OCI-LY1 (cell line): ENCODE measurements around the gene KAT2A.

ENCODE experiments used
- H2AFZ ChIP-seq: fragments of 200-600 bp; sonication (generic), shearing (Covaris generic); 2 replicates; pipeline ENCODE4 v1.6.0; 2014; ENCODE audit warnings: antibody characterized with exemption, mild to moderate bottlenecking, low read length
- H3F3A ChIP-seq: fragments of 200-600 bp; sonication (generic), shearing (Covaris generic); 2 replicates; pipeline ENCODE4 v1.6.0; 2014; ENCODE audit warnings: mild to moderate bottlenecking, antibody characterized with exemption, low read length, moderate library complexity; ENCODE audit not compliant: insufficient read depth
- H3K27ac ChIP-seq: fragments of 200-600 bp; sonication (generic); 2 replicates; pipeline ENCODE4 v1.5.1; 2014; ENCODE audit warnings: low read length, mixed run types, mild to moderate bottlenecking, low read depth; ENCODE audit not compliant: poor library complexity, severe bottlenecking
- H3K27me3 ChIP-seq: fragments of 200-600 bp; sonication (generic); 2 replicates; pipeline ENCODE4 v1.6.0; 2014; ENCODE audit warnings: antibody characterized with exemption, mild to moderate bottlenecking, low read length, moderate library complexity; ENCODE audit not compliant: insufficient read depth
- H3K36me3 ChIP-seq: fragments of 200-600 bp; sonication (generic); 2 replicates; pipeline ENCODE4 v1.6.1; 2014; ENCODE audit warnings: mild to moderate bottlenecking, antibody characterized with exemption, low read length, moderate library complexity, mixed read lengths; ENCODE audit not compliant: insufficient read depth
- H3K4me1 ChIP-seq: fragments of 200-600 bp; sonication (generic); 2 replicates; pipeline ENCODE4 v1.5.1; 2014; ENCODE audit warnings: mild to moderate bottlenecking, low read length, moderate library complexity; ENCODE audit not compliant: insufficient read depth, severe bottlenecking
- H3K4me2 ChIP-seq: fragments of 200-600 bp; sonication (generic), shearing (Covaris generic); 2 replicates; pipeline ENCODE4 v1.6.1; 2014; ENCODE audit warnings: low read length
- H3K4me3 ChIP-seq: fragments of 200-600 bp; sonication (generic); 2 replicates; pipeline ENCODE4 v1.5.1; 2014; ENCODE audit warnings: low read length, low read depth, mild to moderate bottlenecking, mixed read lengths; ENCODE audit not compliant: poor library complexity, severe bottlenecking
- H3K79me2 ChIP-seq: fragments of 200-600 bp; shearing (Covaris generic); 2 replicates; pipeline ENCODE4 v1.6.1; 2016; ENCODE audit warnings: mixed run types, low read length, mixed read lengths; ENCODE audit not compliant: insufficient read depth
- H3K9ac ChIP-seq: fragments of 200-600 bp; sonication (generic), shearing (Covaris generic); 2 replicates; pipeline ENCODE4 v1.6.1; 2014; ENCODE audit warnings: mild to moderate bottlenecking, low read length, mixed read lengths
- H3K9me2 ChIP-seq: fragments of 200-600 bp; sonication (generic), shearing (Covaris generic); 2 replicates; pipeline ENCODE4 v1.6.1; 2014; ENCODE audit warnings: low read depth, mild to moderate bottlenecking, low read length, mixed read lengths
- H3K9me3 ChIP-seq: fragments of 200-600 bp; shearing (Covaris generic); 2 replicates; pipeline ENCODE4 v1.6.1; 2014; ENCODE audit warnings: low read length, mixed read lengths
- H4K20me1 ChIP-seq: fragments of 200-600 bp; sonication (generic), shearing (Covaris generic); 2 replicates; pipeline ENCODE4 v1.6.0; 2016; ENCODE audit warnings: mild to moderate bottlenecking, low read length; ENCODE audit not compliant: insufficient read depth
- EZH2 ChIP-seq: fragments of 200-600 bp; sonication (generic), shearing (Covaris generic); IDR thresholded peaks from 2 replicates; pipeline ENCODE4 v1.8.0; 2017; ENCODE audit warnings: borderline replicate concordance, mixed run types, mild to moderate bottlenecking, antibody characterized with exemption, low read length, moderate library complexity, mixed read lengths
- TF ChIP-seq, protein P1 (sequence below): fragments of 200-600 bp; sonication (generic), shearing (Covaris generic); IDR thresholded peaks from 2 replicates; pipeline ENCODE4 v1.5.1; 2017; ENCODE audit warnings: mild to moderate bottlenecking, antibody characterized with exemption, low read length, moderate library complexity, mixed read lengths

The KAT2A gene

DNA sequence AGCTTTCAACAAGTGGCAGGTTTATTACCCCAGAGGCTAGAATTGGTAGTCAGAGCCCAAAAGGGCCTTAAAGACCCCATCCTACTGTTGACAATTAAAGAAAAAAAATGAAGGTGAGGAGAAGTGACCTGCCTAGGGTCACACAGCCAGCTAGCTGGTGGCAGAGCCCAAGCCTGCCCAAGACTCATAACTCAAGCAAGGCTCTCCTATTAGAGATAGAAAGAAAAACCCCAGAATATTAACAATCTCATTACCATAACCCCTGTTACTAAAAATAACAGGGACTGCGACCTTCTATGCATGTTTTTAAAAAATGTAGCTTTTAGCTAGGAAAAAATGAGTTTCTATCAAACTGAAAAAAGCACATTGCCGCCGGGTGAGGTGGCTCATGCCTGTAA lies 15.5 kb upstream of the KAT2A start:
- H3F3A ChIP-seq, result peaks cover 20% of the 10 kb centered on the region; the same call in 1 of the 2 replicates
- no peaks in the 10 kb centered on the region for H4K20me1 ChIP-seq
- no peaks in the 10 kb centered on the region for H3K9me3 ChIP-seq

DNA sequence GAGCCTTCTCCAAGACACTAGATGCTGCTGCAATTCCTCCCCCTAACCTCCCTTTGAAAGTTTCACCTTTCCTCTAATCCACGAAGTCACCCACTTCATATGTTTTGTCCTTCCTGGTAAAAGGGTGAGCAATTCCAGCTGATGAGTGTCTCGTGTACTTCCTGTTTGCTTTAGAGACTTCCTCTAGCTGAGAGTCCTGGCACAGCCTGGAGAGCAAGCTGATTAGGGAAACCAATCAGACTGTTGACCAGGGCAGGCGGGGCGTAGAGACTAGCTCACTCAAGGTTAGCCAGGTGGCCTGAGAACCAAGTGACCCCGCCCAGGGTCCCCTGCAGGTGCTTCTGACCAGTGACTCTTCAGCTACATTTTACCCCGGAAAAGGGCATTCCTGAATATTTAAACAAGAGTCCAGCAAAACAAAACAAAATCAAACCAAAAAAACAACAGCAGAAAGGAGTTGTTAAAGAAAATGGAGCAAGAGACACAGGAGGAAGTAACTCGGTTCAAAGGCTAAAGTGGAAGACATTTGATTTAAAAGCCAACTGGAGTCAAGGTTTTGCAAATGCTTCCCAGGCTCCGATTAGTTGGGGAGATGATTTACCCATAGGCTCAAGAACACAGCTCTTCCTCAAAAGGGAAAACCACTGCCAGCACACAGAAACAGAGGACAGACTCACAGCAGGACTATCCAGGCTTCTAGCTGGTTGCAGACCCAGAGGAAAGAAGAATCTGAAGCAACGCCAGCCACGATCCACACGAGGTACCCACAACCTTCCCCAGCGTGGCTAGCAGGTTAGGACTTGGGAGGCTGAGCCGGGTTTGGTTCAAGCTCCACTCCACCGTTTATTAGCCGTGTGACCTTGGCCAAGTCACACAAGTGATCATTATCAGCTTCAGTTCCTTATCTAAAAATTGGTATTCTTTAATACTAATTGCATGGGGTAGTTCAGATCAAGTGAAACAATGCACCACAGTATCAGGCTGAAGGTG lies 14.8 kb upstream of the KAT2A start:
- peaks cover 18% of the 10 kb centered on the region for H3K79me2 ChIP-seq

More for the DNA sequence above, 15.5 kb upstream of the KAT2A start:
- Histone ChIP-seq H3K9ac (peak overlapping the region; percentile 2; the same call in 1 of the 2 replicates), H3K4me2 (peak overlapping the region; percentile 18), H3K4me3 (peak overlapping the region; percentile 0), H3K79me2 (peaks cover 16% of the 10 kb centered on the region), H3K36me3 (peaks cover 9% of the 10 kb centered on the region; the same call in 1 of the 2 replicates), H2AFZ (no peak overlapping the region), H3K27me3 (no peaks in the 10 kb centered on the region), H3K4me1 (peaks cover 78% of the 10 kb centered on the region), H3K27ac (peak overlapping the region; percentile 98), H3K9me2 (no peaks in the 10 kb centered on the region)
- no peak for TF ChIP-seq EZH2
- TF ChIP-seq, protein P1, sequence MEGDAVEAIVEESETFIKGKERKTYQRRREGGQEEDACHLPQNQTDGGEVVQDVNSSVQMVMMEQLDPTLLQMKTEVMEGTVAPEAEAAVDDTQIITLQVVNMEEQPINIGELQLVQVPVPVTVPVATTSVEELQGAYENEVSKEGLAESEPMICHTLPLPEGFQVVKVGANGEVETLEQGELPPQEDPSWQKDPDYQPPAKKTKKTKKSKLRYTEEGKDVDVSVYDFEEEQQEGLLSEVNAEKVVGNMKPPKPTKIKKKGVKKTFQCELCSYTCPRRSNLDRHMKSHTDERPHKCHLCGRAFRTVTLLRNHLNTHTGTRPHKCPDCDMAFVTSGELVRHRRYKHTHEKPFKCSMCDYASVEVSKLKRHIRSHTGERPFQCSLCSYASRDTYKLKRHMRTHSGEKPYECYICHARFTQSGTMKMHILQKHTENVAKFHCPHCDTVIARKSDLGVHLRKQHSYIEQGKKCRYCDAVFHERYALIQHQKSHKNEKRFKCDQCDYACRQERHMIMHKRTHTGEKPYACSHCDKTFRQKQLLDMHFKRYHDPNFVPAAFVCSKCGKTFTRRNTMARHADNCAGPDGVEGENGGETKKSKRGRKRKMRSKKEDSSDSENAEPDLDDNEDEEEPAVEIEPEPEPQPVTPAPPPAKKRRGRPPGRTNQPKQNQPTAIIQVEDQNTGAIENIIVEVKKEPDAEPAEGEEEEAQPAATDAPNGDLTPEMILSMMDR, result no peak

DNA sequence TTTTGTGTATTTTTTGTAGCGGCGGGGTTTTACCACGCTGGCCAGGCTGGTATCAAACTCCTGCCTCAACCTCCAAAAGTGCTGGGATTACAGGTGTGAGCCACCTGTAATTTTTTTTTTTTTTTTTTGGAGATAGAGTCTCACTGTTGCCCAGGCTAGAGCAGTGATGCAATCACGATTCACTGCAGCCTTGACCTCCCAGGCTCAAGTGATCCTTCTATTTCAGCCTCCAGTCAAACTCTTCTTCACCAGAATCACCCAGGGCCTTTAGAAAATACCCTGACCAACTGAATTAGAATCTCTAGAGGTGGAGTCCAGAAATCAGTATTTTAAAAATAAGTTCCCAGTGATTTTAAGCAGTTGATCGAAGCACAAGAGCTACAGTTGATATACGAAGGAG lies 14.0 kb upstream of the KAT2A start:
- peak overlapping the region; percentile 18; the same call in 1 of the 2 replicates for H3K4me2 ChIP-seq
- H3K36me3 ChIP-seq, result peaks cover 3% of the 10 kb centered on the region; the same call in 1 of the 2 replicates
- no peaks in the 10 kb centered on the region for H3K9me2 ChIP-seq
- no peak overlapping the region; the same call in 1 of the 2 replicates for H3K9ac ChIP-seq
- peaks cover 18% of the 10 kb centered on the region for H3K79me2 ChIP-seq
- H2AFZ ChIP-seq, result no peak overlapping the region
- H3F3A ChIP-seq, result peaks cover 20% of the 10 kb centered on the region; the same call in 1 of the 2 replicates
- H3K4me3 ChIP-seq, result no peak overlapping the region
- H3K4me1 ChIP-seq, result peaks cover 85% of the 10 kb centered on the region
- no peaks in the 10 kb centered on the region for H4K20me1 ChIP-seq
- H3K9me3 ChIP-seq, result no peaks in the 10 kb centered on the region
- TF ChIP-seq, protein P1, result no peak
- TF ChIP-seq EZH2, result no peak
- no peaks in the 10 kb centered on the region for H3K27me3 ChIP-seq
- peak overlapping the region; percentile 98 for H3K27ac ChIP-seq

More for the DNA sequence above, 14.8 kb upstream of the KAT2A start:
- peak overlapping the region; percentile 98 for H3K27ac ChIP-seq
- H3F3A ChIP-seq, result peaks cover 20% of the 10 kb centered on the region; the same call in 1 of the 2 replicates
- H4K20me1 ChIP-seq, result no peaks in the 10 kb centered on the region
- no peaks in the 10 kb centered on the region for H3K9me2 ChIP-seq
- H3K4me2 ChIP-seq, result peak overlapping the region; percentile 18
- TF ChIP-seq EZH2, result no peak
- TF ChIP-seq, protein P1, result no peak
- no peak overlapping the region for H2AFZ ChIP-seq
- peak overlapping the region; percentile 0 for H3K4me3 ChIP-seq
- no peaks in the 10 kb centered on the region for H3K27me3 ChIP-seq
- peaks cover 2% of the 10 kb centered on the region; the same call in 1 of the 2 replicates for H3K36me3 ChIP-seq
- H3K9me3 ChIP-seq, result no peaks in the 10 kb centered on the region
- peaks cover 80% of the 10 kb centered on the region for H3K4me1 ChIP-seq
- peak overlapping the region; percentile 2; the same call in 1 of the 2 replicates for H3K9ac ChIP-seq
